ENCODE measurements around the gene ACE.

DNA sequence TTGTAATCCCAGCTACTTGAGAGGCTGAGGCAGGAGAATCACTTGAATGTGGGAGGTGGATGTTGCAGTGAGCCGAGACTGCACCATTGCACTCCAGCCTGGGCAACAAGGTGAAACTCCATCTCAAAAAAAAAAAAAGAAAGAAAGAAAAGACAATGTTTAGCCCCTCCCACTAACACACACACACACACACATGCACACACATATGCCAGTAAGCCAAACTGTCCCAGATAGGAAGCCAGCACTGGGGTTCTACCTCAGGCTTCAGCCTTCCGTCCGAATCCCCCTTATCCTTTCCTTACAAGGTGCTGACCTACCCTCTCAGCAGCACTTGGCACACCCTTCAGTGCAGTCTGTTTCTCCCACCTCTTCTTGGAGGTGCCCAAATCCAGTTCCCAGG lies 37.6 kb downstream of the ACE start:
- TF ChIP-seq POLR2AphosphoS5 (IDR thresholded peaks at IDR 0.05) (no peak), POLR2A (IDR thresholded peaks at IDR 0.05) (no peak), EP300 (IDR thresholded peaks at IDR 0.05) (no peak)
- TF ChIP-seq, protein P1, sequence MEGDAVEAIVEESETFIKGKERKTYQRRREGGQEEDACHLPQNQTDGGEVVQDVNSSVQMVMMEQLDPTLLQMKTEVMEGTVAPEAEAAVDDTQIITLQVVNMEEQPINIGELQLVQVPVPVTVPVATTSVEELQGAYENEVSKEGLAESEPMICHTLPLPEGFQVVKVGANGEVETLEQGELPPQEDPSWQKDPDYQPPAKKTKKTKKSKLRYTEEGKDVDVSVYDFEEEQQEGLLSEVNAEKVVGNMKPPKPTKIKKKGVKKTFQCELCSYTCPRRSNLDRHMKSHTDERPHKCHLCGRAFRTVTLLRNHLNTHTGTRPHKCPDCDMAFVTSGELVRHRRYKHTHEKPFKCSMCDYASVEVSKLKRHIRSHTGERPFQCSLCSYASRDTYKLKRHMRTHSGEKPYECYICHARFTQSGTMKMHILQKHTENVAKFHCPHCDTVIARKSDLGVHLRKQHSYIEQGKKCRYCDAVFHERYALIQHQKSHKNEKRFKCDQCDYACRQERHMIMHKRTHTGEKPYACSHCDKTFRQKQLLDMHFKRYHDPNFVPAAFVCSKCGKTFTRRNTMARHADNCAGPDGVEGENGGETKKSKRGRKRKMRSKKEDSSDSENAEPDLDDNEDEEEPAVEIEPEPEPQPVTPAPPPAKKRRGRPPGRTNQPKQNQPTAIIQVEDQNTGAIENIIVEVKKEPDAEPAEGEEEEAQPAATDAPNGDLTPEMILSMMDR (IDR thresholded peaks at IDR 0.05), result no peak
